Tibial nerve (tissue), 4 donors: ENCODE results near the gene AR. TPM values are rescaled to one million over a fixed set of nuclear protein-coding genes. Genes with fewer than 3 reads are reported as not detected.

ENCODE experiments used
- DNase-seq, 2 donors: peaks; one replicate each; pipeline ENCODE4 v3.0.0-alpha.2; 2019; ENCODE audit warnings: low spot score in 2 of 2
- H3K27ac ChIP-seq, 4 donors: fragments of 200-600 bp; sonication (generic) in 3 of 4; one replicate each; pipeline ENCODE4 v1.5.1; 2017 to 2019; ENCODE audit warnings: mild to moderate bottlenecking in 1 of 4
- H3K27me3 ChIP-seq, 2 donors: fragments of 200-600 bp; sonication (generic) in 1 of 2; one replicate each; pipeline versions ENCODE4 v1.5.1 to v1.6.0; 2017 to 2019
- H3K36me3 ChIP-seq, 3 donors: fragments of 200-600 bp; sonication (generic); one replicate each; pipeline ENCODE4 v1.5.1; 2018 to 2019
- H3K4me1 ChIP-seq, 4 donors: fragments of 200-600 bp; sonication (generic) in 3 of 4; one replicate each; pipeline ENCODE4 v1.5.1; 2017 to 2019
- H3K4me3 ChIP-seq, 4 donors: fragments of 200-600 bp; sonication (generic) in 3 of 4; one replicate each; pipeline ENCODE4 v1.5.1; 2017 to 2019; ENCODE audit warnings: mild to moderate bottlenecking in 1 of 4, moderate library complexity in 1 of 4
- H3K9me3 ChIP-seq, 4 donors: fragments of 200-600 bp; sonication (generic) in 3 of 4; one replicate each; pipeline ENCODE4 v1.5.1; 2017 to 2019
- EP300 ChIP-seq, 2 donors: sonication (generic); formaldehyde crosslinking; IDR thresholded peaks; one replicate each; pipeline ENCODE4 v1.6.1; 2017; ENCODE audit warnings: antibody characterized with exemption in 2 of 2, mild to moderate bottlenecking in 1 of 2
- POLR2A ChIP-seq, 2 donors: fragments of 450-650 bp; IDR thresholded peaks; one replicate each; pipeline ENCODE4 v1.6.1; 2017; ENCODE audit warnings: antibody characterized with exemption in 2 of 2, mild to moderate bottlenecking in 2 of 2, moderate library complexity in 2 of 2
- WGBS, 2 donors: methylation state at CpG; one replicate each; pipeline ENCODE4 v1.1.5; 2018; 5-methylcytosine and 5-hydroxymethylcytosine counted together
- total RNA-seq, 4 donors: library from RNA; depleted of rRNA; stranded (reverse); fragments of >200 nt; gene quantifications; one replicate each; pipeline ENCODE4 v1.1.0, GENCODE V29; 2016
- TF ChIP-seq, protein P1 (sequence below), 5 experiments: fragments of 200-600 bp in 3 of 5; fragments of 450-650 bp in 2 of 5; sonication (generic) in 3 of 5; IDR thresholded peaks; one replicate each; pipeline ENCODE4 v1.5.1; 2016 to 2019; ENCODE audit warnings: antibody characterized with exemption in 5 of 5, mild to moderate bottlenecking in 3 of 5, moderate library complexity in 2 of 5

AR gene
- total RNA-seq, 4 donors from 2014 or later: 9.6 to 23.5 (median 14.1) TPM

DNA sequence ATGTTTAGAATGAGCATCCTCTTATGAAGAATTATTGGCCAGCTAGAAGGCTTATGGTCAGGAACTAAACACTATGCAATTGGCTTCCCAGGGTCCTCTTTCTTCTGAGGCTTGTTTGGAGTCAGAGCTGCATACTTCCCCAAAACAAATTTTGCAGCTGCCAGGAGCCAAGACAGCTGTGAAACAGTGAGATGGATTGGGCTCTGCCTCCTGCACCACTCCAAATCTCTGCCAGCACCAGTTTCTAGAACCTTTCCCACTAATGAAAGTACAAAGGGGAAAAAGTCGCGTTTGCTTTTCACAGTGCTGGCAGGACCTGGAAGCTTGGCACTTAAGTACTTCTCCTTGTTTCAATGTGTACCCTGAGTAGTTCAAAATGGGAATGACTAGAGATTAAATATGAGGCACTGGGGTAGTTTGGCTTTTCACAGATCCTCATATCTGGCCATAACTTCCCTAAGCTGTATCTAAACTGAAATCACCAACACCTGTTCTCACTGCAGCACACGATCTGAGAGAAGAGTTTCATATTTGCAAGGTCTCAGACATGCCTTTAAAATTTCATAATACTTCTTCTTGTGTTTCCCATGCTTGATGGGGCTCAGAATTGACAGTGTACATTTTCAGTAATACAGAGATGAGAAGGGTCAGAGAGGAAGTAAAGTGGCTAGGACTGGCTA, 20.7 kb upstream of the AR start:
- peaks cover 0 to 6% of the 10 kb centered on the region in 2 donors for H3K27me3 ChIP-seq
- peaks cover 0 to 10% (median 0%) of the 10 kb centered on the region in 4 donors for H3K9me3 ChIP-seq
- H3K4me1 ChIP-seq: no peaks in the 10 kb centered on the region
- no peak for DNase-seq
- H3K27ac ChIP-seq: no peak overlapping the region
- 23 to 51% methylated on average over 3 of the region's 3 CpGs for WGBS, 2 donors
- TF ChIP-seq POLR2A (IDR thresholded peaks at IDR 0.05): no peak
- no peak for TF ChIP-seq EP300 (IDR thresholded peaks at IDR 0.05)
- TF ChIP-seq, protein P1, sequence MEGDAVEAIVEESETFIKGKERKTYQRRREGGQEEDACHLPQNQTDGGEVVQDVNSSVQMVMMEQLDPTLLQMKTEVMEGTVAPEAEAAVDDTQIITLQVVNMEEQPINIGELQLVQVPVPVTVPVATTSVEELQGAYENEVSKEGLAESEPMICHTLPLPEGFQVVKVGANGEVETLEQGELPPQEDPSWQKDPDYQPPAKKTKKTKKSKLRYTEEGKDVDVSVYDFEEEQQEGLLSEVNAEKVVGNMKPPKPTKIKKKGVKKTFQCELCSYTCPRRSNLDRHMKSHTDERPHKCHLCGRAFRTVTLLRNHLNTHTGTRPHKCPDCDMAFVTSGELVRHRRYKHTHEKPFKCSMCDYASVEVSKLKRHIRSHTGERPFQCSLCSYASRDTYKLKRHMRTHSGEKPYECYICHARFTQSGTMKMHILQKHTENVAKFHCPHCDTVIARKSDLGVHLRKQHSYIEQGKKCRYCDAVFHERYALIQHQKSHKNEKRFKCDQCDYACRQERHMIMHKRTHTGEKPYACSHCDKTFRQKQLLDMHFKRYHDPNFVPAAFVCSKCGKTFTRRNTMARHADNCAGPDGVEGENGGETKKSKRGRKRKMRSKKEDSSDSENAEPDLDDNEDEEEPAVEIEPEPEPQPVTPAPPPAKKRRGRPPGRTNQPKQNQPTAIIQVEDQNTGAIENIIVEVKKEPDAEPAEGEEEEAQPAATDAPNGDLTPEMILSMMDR (IDR thresholded peaks at IDR 0.05): no peak
- H3K36me3 ChIP-seq: no peaks in the 10 kb centered on the region
- no peak overlapping the region for H3K4me3 ChIP-seq

DNA sequence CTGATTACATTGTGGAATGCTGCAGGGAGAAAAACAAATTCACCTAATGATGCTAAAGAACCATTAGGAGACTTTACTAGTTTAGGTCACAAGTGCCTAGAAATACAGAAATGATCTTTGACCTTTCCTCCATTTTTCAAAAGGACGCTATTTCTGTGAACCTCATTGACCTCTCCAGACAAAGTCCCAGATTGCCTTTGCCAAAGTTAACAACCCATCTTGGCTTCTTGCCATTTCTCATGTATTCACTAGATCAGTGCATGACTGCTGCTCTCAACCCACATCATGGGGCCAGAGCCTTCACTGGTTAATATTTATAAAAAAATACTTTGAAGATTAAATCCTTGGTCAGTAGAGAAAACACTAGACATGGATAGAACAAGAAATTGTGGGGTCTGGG, 19.9 kb upstream of the AR start:
- H3K36me3 ChIP-seq: no peaks in the 10 kb centered on the region
- H3K9me3 ChIP-seq: peaks cover 0 to 6% (median 0%) of the 10 kb centered on the region in 4 donors
- WGBS, 2 donors: 14 to 29% methylated on average over 1 of the region's 1 CpG
- H3K4me3 ChIP-seq: no peak overlapping the region
- no peaks in the 10 kb centered on the region for H3K4me1 ChIP-seq
- H3K27me3 ChIP-seq: peaks cover 0 to 8% of the 10 kb centered on the region in 2 donors
- no peak for DNase-seq
- no peak overlapping the region for H3K27ac ChIP-seq
- TF ChIP-seq POLR2A (IDR thresholded peaks at IDR 0.05) (no peak), EP300 (IDR thresholded peaks at IDR 0.05) (no peak)
- TF ChIP-seq, protein P1 (IDR thresholded peaks at IDR 0.05): no peak

DNA sequence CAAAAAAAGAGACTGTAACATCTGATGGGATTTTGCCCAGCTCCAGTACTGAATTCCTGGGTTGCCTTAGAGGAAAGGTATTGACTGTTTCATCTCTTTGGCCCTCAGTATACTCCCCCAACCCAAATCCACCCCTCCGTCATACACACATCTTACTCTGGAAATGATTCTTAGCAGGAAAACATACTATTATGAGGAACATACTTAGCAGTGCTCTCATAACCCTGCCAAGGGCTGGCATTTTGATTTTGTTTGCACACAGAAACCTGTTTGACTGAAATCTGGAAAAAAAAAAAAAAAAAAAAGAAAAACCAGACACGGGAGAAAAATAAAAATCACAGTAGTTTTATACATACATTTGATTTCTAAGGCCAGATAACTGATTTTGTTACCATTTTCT, 19.4 kb upstream of the AR start:
- Histone ChIP-seq H3K4me3 (no peak overlapping the region), H3K4me1 (no peaks in the 10 kb centered on the region), H3K36me3 (no peaks in the 10 kb centered on the region), H3K27me3 (peaks cover 0 to 8% of the 10 kb centered on the region in 2 donors), H3K9me3 (peaks cover 0 to under 1% (median 0%) of the 10 kb centered on the region in 4 donors), H3K27ac (no peak overlapping the region)
- WGBS, 2 donors: 58 to 66% methylated on average over 2 of the region's 2 CpGs
- DNase-seq: no peak
- no peak for TF ChIP-seq POLR2A (IDR thresholded peaks at IDR 0.05)
- TF ChIP-seq, protein P1 (IDR thresholded peaks at IDR 0.05): no peak
- no peak for TF ChIP-seq EP300 (IDR thresholded peaks at IDR 0.05)

DNA sequence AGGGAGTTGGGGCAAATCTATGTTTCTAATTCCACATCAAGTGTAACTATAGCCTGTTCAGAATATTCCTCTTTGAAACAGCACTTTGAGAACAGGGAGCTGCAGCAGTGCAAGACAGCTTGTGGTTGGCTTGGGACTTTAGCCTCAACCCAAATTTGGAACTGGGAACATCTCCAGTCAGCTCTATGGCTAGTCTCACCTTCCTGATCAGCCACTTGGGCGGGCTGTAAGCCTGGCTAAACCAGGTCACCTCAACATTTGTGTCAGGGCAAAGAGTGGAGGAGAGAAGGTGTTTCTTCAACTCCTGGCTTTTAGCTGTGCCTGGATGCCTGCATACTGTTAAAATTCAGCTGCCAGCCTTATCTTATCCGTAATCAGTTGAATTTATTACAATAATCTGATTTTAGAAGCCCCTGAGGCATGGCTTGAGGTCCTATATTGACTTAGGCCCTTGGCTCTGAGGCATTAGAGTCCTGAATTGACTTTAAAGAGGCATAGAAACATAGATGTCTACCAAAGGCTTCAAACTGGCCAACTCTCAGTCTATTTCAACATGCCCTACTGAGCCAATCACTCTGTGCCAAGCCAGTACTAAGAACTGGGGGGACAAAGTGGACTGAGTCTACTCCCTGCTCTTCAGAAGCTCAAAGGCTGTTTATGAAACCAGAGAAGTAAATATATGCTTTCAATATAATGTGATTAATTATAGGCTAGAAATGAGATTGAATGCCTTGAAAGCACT, 18.7 kb upstream of the AR start:
- H3K4me3 ChIP-seq: no peak overlapping the region
- no peaks in the 10 kb centered on the region for H3K4me1 ChIP-seq
- peaks cover 0 to 8% of the 10 kb centered on the region in 2 donors for H3K27me3 ChIP-seq
- TF ChIP-seq POLR2A (IDR thresholded peaks at IDR 0.05): no peak
- TF ChIP-seq EP300 (IDR thresholded peaks at IDR 0.05): no peak
- TF ChIP-seq, protein P1 (IDR thresholded peaks at IDR 0.05): no peak
- no peaks in the 10 kb centered on the region for H3K9me3 ChIP-seq
- 42 to 80% methylated on average over 1 to 2 of the region's 2 CpGs for WGBS, 2 donors
- no peak overlapping the region for H3K27ac ChIP-seq
- H3K36me3 ChIP-seq: no peaks in the 10 kb centered on the region
- no peak for DNase-seq

GRCh38 chrX:67536564-67536963, 7.3 kb upstream of the AR start:
- DNase-seq: no peak
- Histone ChIP-seq H3K9me3 (no peaks in the 10 kb centered on the region), H3K4me3 (no peak overlapping the region), H3K27ac (no peak overlapping the region), H3K36me3 (no peaks in the 10 kb centered on the region), H3K4me1 (no peaks in the 10 kb centered on the region), H3K27me3 (peaks cover 0 to 4% of the 10 kb centered on the region in 2 donors)
- TF ChIP-seq, protein P1 (IDR thresholded peaks at IDR 0.05): no peak
- no peak for TF ChIP-seq POLR2A (IDR thresholded peaks at IDR 0.05)
- TF ChIP-seq EP300 (IDR thresholded peaks at IDR 0.05): no peak
- 78 to 83% methylated on average over 1 of the region's 1 CpG for WGBS, 2 donors
